ENCODE results near the gene ZBTB40. TPM values are rescaled to one million over a fixed set of nuclear protein-coding genes. Genes with fewer than 3 reads are reported as not detected.

The ZBTB40 gene
- total and polyA plus RNA-seq, 5 donors = 5.3 to 17.7 (median 13.3) TPM

- no peak for ATAC-seq
- intact Hi-C loops (cut with DNase I) = no loop called here
- DNase-seq = no peak
- Histone ChIP-seq H3K27me3 (ENCODE audit: control insufficient read depth, insufficient read depth) (no peaks in the 10 kb centered on the region), H3K27ac (ENCODE audit: low read length) (no peak overlapping the region), H3K4me1 (ENCODE audit: control insufficient read depth, insufficient read depth, low read length) (peaks cover 17% of the 10 kb centered on the region), H3K4me3 (ENCODE audit: low read length) (no peak overlapping the region), H3K9me3 (ENCODE audit: control insufficient read depth, low read length) (no peaks in the 10 kb centered on the region)
- 78% methylated on average over 4 of the region's 4 CpGs for WGBS
Observed at GRCh38 chr1:22470227-22470626, 18.6 kb downstream of the ZBTB40 start.

GRCh38 chr1:22471078-22471477, 19.4 kb downstream of the ZBTB40 start:
- H3K9me3 ChIP-seq (ENCODE audit: control insufficient read depth, low read length) = no peaks in the 10 kb centered on the region
- WGBS = 45% methylated on average over 2 of the region's 2 CpGs
- intact Hi-C loops (cut with DNase I) = no loop called here
- peak; percentile 63 to 87 for ATAC-seq
- DNase-seq = peak; percentile 50 to 91 (median 74)
- H3K27me3 ChIP-seq (ENCODE audit: control insufficient read depth, insufficient read depth) = no peaks in the 10 kb centered on the region
- no peak overlapping the region for H3K4me3 ChIP-seq (ENCODE audit: low read length)
- no peak overlapping the region for H3K27ac ChIP-seq (ENCODE audit: low read length)
- peaks cover 17% of the 10 kb centered on the region for H3K4me1 ChIP-seq (ENCODE audit: control insufficient read depth, insufficient read depth, low read length)

- WGBS = 76% methylated on average over 7 of the region's 7 CpGs
- peaks cover 17% of the 10 kb centered on the region for H3K4me1 ChIP-seq (ENCODE audit: control insufficient read depth, insufficient read depth, low read length)
Observed at GRCh38 chr1:22471610-22472009, 20.0 kb downstream of the ZBTB40 start.

GRCh38 chr1:22472596-22472995, 20.9 kb downstream of the ZBTB40 start:
- no peaks in the 10 kb centered on the region for H3K9me3 ChIP-seq (ENCODE audit: control insufficient read depth, low read length)
- intact Hi-C loops (cut with DNase I) = no loop called here
- peak overlapping the region; percentile 34 for H3K27ac ChIP-seq (ENCODE audit: low read length)
- H3K27me3 ChIP-seq (ENCODE audit: control insufficient read depth, insufficient read depth) = no peaks in the 10 kb centered on the region
- ATAC-seq = peak; percentile 40 to 69
- 41% methylated on average over 2 of the region's 2 CpGs for WGBS
- DNase-seq = peak in 1 of 3 donors; percentile 65
- no peak overlapping the region for H3K4me3 ChIP-seq (ENCODE audit: low read length)
- H3K4me1 ChIP-seq (ENCODE audit: control insufficient read depth, insufficient read depth, low read length) = peaks cover 17% of the 10 kb centered on the region

More at GRCh38 chr1:22471610-22472009, 20.0 kb downstream of the ZBTB40 start:
- DNase-seq = no peak
- ATAC-seq = peak; percentile 13 to 28
- Histone ChIP-seq H3K4me3 (ENCODE audit: low read length) (no peak overlapping the region), H3K27me3 (ENCODE audit: control insufficient read depth, insufficient read depth) (no peaks in the 10 kb centered on the region), H3K27ac (ENCODE audit: low read length) (no peak overlapping the region), H3K9me3 (ENCODE audit: control insufficient read depth, low read length) (no peaks in the 10 kb centered on the region)
- intact Hi-C loops (cut with DNase I) = no loop called here

- Histone ChIP-seq H3K27ac (ENCODE audit: low read length) (no peak overlapping the region), H3K27me3 (ENCODE audit: control insufficient read depth, insufficient read depth) (no peaks in the 10 kb centered on the region), H3K4me1 (ENCODE audit: control insufficient read depth, insufficient read depth, low read length) (peaks cover 17% of the 10 kb centered on the region), H3K4me3 (ENCODE audit: low read length) (no peak overlapping the region), H3K9me3 (ENCODE audit: control insufficient read depth, low read length) (no peaks in the 10 kb centered on the region)
- intact Hi-C loops (cut with DNase I) = no loop called here
- DNase-seq = no peak
- no peak for ATAC-seq
- 83% methylated on average over 4 of the region's 4 CpGs for WGBS
Observed at GRCh38 chr1:22473952-22474351, 22.3 kb downstream of the ZBTB40 start.

GRCh38 chr1:22476566-22476965, 24.9 kb downstream of the ZBTB40 start:
- Histone ChIP-seq H3K27me3 (ENCODE audit: control insufficient read depth, insufficient read depth) (no peaks in the 10 kb centered on the region), H3K4me3 (ENCODE audit: low read length) (no peak overlapping the region), H3K4me1 (ENCODE audit: control insufficient read depth, insufficient read depth, low read length) (peaks cover 11% of the 10 kb centered on the region), H3K27ac (ENCODE audit: low read length) (no peak overlapping the region), H3K9me3 (ENCODE audit: control insufficient read depth, low read length) (no peaks in the 10 kb centered on the region)
- intact Hi-C loops (cut with DNase I) = no loop called here
- no peak for ATAC-seq
- no peak for DNase-seq
- WGBS = 78% methylated on average over 5 of the region's 5 CpGs

- 91% methylated on average over 2 of the region's 2 CpGs for WGBS
- no peak overlapping the region for H3K27ac ChIP-seq (ENCODE audit: low read length)
- ATAC-seq (no peak), DNase-seq (no peak)
- intact Hi-C loops (cut with DNase I) = no loop called here
- peaks cover 12% of the 10 kb centered on the region for H3K4me1 ChIP-seq (ENCODE audit: control insufficient read depth, insufficient read depth, low read length)
- H3K9me3 ChIP-seq (ENCODE audit: control insufficient read depth, low read length) = no peaks in the 10 kb centered on the region
- no peak overlapping the region for H3K4me3 ChIP-seq (ENCODE audit: low read length)
- no peaks in the 10 kb centered on the region for H3K27me3 ChIP-seq (ENCODE audit: control insufficient read depth, insufficient read depth)
Observed at GRCh38 chr1:22483121-22483520, 31.5 kb downstream of the ZBTB40 start.

GRCh38 chr1:22484706-22485345, 33.2 kb downstream of the ZBTB40 start:
- peaks cover 16% of the 10 kb centered on the region for H3K4me1 ChIP-seq (ENCODE audit: control insufficient read depth, insufficient read depth, low read length)
- ATAC-seq = no peak
- no peak for DNase-seq
- WGBS = 91% methylated on average over 2 of the region's 2 CpGs
- H3K27ac ChIP-seq (ENCODE audit: low read length) = no peak overlapping the region
- no peak overlapping the region for H3K4me3 ChIP-seq (ENCODE audit: low read length)
- no peaks in the 10 kb centered on the region for H3K9me3 ChIP-seq (ENCODE audit: control insufficient read depth, low read length)
- no peaks in the 10 kb centered on the region for H3K27me3 ChIP-seq (ENCODE audit: control insufficient read depth, insufficient read depth)
- intact Hi-C loops (cut with DNase I) = no loop called here

GRCh38 chr1:22485431-22485830, 33.8 kb downstream of the ZBTB40 start:
- ATAC-seq (no peak), DNase-seq (no peak)
- Histone ChIP-seq H3K9me3 (ENCODE audit: control insufficient read depth, low read length) (no peaks in the 10 kb centered on the region), H3K4me1 (ENCODE audit: control insufficient read depth, insufficient read depth, low read length) (peaks cover 16% of the 10 kb centered on the region), H3K27ac (ENCODE audit: low read length) (no peak overlapping the region), H3K27me3 (ENCODE audit: control insufficient read depth, insufficient read depth) (no peaks in the 10 kb centered on the region), H3K4me3 (ENCODE audit: low read length) (no peak overlapping the region)
- intact Hi-C loops (cut with DNase I) = no loop called here
- 92% methylated on average over 3 of the region's 3 CpGs for WGBS

- H3K9me3 ChIP-seq (ENCODE audit: control insufficient read depth, low read length) = no peaks in the 10 kb centered on the region
- DNase-seq (no peak), ATAC-seq (peak; percentile 42 to 77)
- intact Hi-C loops (cut with DNase I) = no loop called here
- H3K27me3 ChIP-seq (ENCODE audit: control insufficient read depth, insufficient read depth) = no peaks in the 10 kb centered on the region
- H3K27ac ChIP-seq (ENCODE audit: low read length) = peak overlapping the region; percentile 62
- WGBS = 27% methylated on average over 5 of the region's 5 CpGs
- H3K4me3 ChIP-seq (ENCODE audit: low read length) = no peak overlapping the region
- peaks cover 16% of the 10 kb centered on the region for H3K4me1 ChIP-seq (ENCODE audit: control insufficient read depth, insufficient read depth, low read length)
Observed at GRCh38 chr1:22487781-22488180, 36.1 kb downstream of the ZBTB40 start.

- WGBS = 86% methylated on average over 5 of the region's 5 CpGs
- intact Hi-C loops (cut with DNase I) = no loop called here
Observed at GRCh38 chr1:22488319-22488718, 36.7 kb downstream of the ZBTB40 start.

GRCh38 chr1:22489278-22489677, 37.6 kb downstream of the ZBTB40 start:
- WGBS = 95% methylated on average over 6 of the region's 6 CpGs
- Histone ChIP-seq H3K4me3 (ENCODE audit: low read length) (no peak overlapping the region), H3K9me3 (ENCODE audit: control insufficient read depth, low read length) (no peaks in the 10 kb centered on the region), H3K4me1 (ENCODE audit: control insufficient read depth, insufficient read depth, low read length) (peaks cover 16% of the 10 kb centered on the region), H3K27me3 (ENCODE audit: control insufficient read depth, insufficient read depth) (no peaks in the 10 kb centered on the region), H3K27ac (ENCODE audit: low read length) (no peak overlapping the region)
- ATAC-seq = no peak
- intact Hi-C loops (cut with DNase I) = no loop called here
- DNase-seq = no peak

More at GRCh38 chr1:22488319-22488718, 36.7 kb downstream of the ZBTB40 start:
- Histone ChIP-seq H3K9me3 (ENCODE audit: control insufficient read depth, low read length) (no peaks in the 10 kb centered on the region), H3K4me3 (ENCODE audit: low read length) (no peak overlapping the region), H3K4me1 (ENCODE audit: control insufficient read depth, insufficient read depth, low read length) (peaks cover 16% of the 10 kb centered on the region), H3K27me3 (ENCODE audit: control insufficient read depth, insufficient read depth) (no peaks in the 10 kb centered on the region), H3K27ac (ENCODE audit: low read length) (no peak overlapping the region)
- no peak for DNase-seq
- peak; percentile 49 to 78 for ATAC-seq
